HepG2 (cell line): ENCODE results near the gene ETF1. TPM values are rescaled to one million over a fixed set of nuclear protein-coding genes. Genes with fewer than 3 reads are reported as not detected.

Experiments used
- AGO1 ChIP-seq: fragments of 200-400 bp; formaldehyde crosslinking; IDR thresholded peaks from 2 replicates; pipeline ENCODE4 v1.6.1; 2017; ENCODE audit warnings: mild to moderate bottlenecking, low read depth, low read length, moderate library complexity; ENCODE audit not compliant: poor library complexity, severe bottlenecking
- HOXA5 ChIP-seq: sonication (generic); formaldehyde crosslinking; IDR thresholded peaks from 2 replicates; pipeline ENCODE4 v1.4.0; 2020; ENCODE audit warnings: missing genetic modification reagents
- MYNN ChIP-seq: sonication (generic); formaldehyde crosslinking; IDR thresholded peaks from 2 replicates; pipeline ENCODE4 v1.4.0; 2020; ENCODE audit warnings: mild to moderate bottlenecking, low read depth, missing genetic modification reagents
- ONECUT2 ChIP-seq: sonication (generic); formaldehyde crosslinking; IDR thresholded peaks from 2 replicates; pipeline ENCODE4 v1.4.0; 2020; ENCODE audit warnings: missing genetic modification reagents
- POGZ ChIP-seq: sonication (generic); formaldehyde crosslinking; IDR thresholded peaks from 2 replicates; pipeline ENCODE4 v1.4.0; 2020; ENCODE audit warnings: mild to moderate bottlenecking, missing genetic modification reagents
- RERE ChIP-seq: IDR thresholded peaks from 2 replicates; pipeline ENCODE4 v1.6.1; 2016; ENCODE audit warnings: low read depth, missing genetic modification reagents, missing compliant biosample characterization
- THRA ChIP-seq: sonication (generic); formaldehyde crosslinking; IDR thresholded peaks from 2 replicates; pipeline ENCODE4 v1.4.0; 2020; ENCODE audit warnings: missing genetic modification reagents, borderline replicate concordance
- TRAFD1 ChIP-seq: sonication (generic); formaldehyde crosslinking; IDR thresholded peaks from 2 replicates; pipeline ENCODE4 v1.5.1; 2020; ENCODE audit warnings: missing genetic modification reagents, mild to moderate bottlenecking, borderline replicate concordance
- ZFYVE20 ChIP-seq: sonication (generic); formaldehyde crosslinking; IDR thresholded peaks from 2 replicates; pipeline ENCODE4 v1.8.0; 2023; ENCODE audit warnings: low read depth, mild to moderate bottlenecking, moderate library complexity, missing genetic modification reagents, borderline replicate concordance
- ZNF296 ChIP-seq: sonication (generic); formaldehyde crosslinking; conservative IDR thresholded peaks from 2 replicates; pipeline ENCODE4 v1.5.0; 2020; ENCODE audit warnings: mild to moderate bottlenecking, missing genetic modification reagents
- ZNF367 ChIP-seq: sonication (generic); formaldehyde crosslinking; IDR thresholded peaks from 2 replicates; pipeline ENCODE4 v1.4.0; 2020; ENCODE audit warnings: missing genetic modification reagents, borderline replicate concordance
- ZNF609 ChIP-seq: sonication (generic); formaldehyde crosslinking; IDR thresholded peaks from 2 replicates; pipeline ENCODE4 v1.4.0; 2020; ENCODE audit warnings: mild to moderate bottlenecking, missing genetic modification reagents, borderline replicate concordance
- ZSCAN31 ChIP-seq: sonication (generic); formaldehyde crosslinking; IDR thresholded peaks from 2 replicates; pipeline ENCODE4 v1.5.0; 2020; ENCODE audit warnings: low read depth, mild to moderate bottlenecking, missing genetic modification reagents
- ZZZ3 ChIP-seq: sonication (generic); formaldehyde crosslinking; IDR thresholded peaks from 2 replicates; pipeline ENCODE4 v1.4.0; 2020; ENCODE audit warnings: missing genetic modification reagents, mild to moderate bottlenecking, borderline replicate concordance
- polyA plus RNA-seq, 8 experiments: library from polyadenylated mRNA; depleted of rRNA in 3 of 8; stranded (reverse) in 7 of 8; unstranded in 1 of 8; fragments of >200 nt; fragmentation: Illumina TruSeq in 4 of 8; extraction: Trizol in 4 of 8; gene quantifications; 2 replicates each; pipeline versions ENCODE4 v1.2.1 to v1.2.3, GENCODE V29; 2011 to 2016; ENCODE audit warnings: low read depth in 4 of 8, missing spikeins in 1 of 8, mixed read lengths in 1 of 8; ENCODE audit not compliant: insufficient read depth in 1 of 8
- total RNA-seq, 5 experiments: library from RNA; depleted of rRNA; stranded (reverse); fragments of >200 nt; fragmentation: Illumina TruSeq; extraction: Trizol; gene quantifications; 2 replicates each; pipeline ENCODE4 v1.2.3, GENCODE V29; 2016; ENCODE audit warnings: low read depth in 1 of 5

Gene ETF1
- total and polyA plus RNA-seq, 2 of the 13 experiments (the other 11 are each of a cell fraction or from before 2014, with no cell fraction given), result 52.1 to 184 TPM

- TF ChIP-seq ZNF367, result no peak
- TF ChIP-seq RERE (CRISPR knock-in tag), result peak; percentile 19; the same call in 1 of the 2 replicates
- TF ChIP-seq ZSCAN31 (CRISPR knock-in tag), result peak; percentile 87
- TF ChIP-seq MYNN, result no peak; the same call in 1 of the 2 replicates
- TF ChIP-seq ZNF609, result no peak
- TF ChIP-seq ONECUT2 (CRISPR knock-in tag), result no peak
- peak; percentile 82; the same call in 1 of the 2 replicates for TF ChIP-seq POGZ (CRISPR knock-in tag)
- no peak for TF ChIP-seq ZNF296 (CRISPR knock-in tag)
- TF ChIP-seq HOXA5, result peak; percentile 80; the same call in 1 of the 2 replicates
- TF ChIP-seq AGO1, result peak; percentile 66
- TF ChIP-seq TRAFD1 (CRISPR knock-in tag), result no peak
- no peak for TF ChIP-seq ZFYVE20 (CRISPR knock-in tag)
- peak; percentile 88 for TF ChIP-seq ZZZ3 (CRISPR knock-in tag)
- peak; percentile 71; the same call in 1 of the 2 replicates for TF ChIP-seq THRA (CRISPR knock-in tag)
Observed at GRCh38 chr5:138542956-138543729, at the start of gene ETF1 (continued).
